ENCODE results near the gene CDC42EP3.

The CDC42EP3 gene

DNA sequence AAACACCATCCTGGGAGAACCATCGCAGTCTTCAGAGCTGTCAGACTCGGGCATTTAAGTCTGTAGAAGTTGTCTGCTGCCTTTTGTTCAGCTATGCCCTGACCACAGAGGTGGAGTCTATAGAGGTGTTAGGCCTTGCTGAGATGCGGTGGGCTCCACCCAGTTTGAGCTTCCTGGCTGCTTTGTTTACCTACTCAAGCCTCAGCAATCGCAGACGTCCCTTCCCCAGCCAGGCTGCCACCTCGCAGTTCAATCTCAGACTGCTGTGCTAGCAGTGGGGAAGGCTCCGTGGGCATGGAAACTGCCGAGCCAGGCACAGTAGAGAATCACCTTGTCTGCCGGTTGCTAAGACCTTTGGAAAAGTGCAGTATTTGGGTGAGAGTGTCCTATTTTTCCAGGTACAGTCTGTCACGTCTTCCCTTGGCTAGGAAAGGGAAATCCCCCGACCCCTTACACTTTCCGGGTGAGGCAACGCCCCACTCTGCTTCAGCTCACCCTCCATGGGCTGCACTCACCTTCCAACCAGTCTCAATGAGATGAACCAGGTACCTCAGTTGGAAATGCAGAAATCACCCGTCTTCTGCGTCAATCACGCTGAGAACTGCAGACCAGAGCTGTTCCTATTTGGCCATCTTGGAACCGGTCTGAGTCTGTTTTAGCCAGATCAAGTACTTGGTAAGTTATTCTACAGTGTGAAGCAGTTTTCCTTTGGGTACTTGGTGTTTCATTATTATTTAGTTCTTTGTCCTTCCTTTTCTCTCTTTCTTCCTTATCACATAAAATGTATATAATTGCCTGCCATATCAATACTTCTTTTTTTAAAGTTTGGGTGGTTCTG, 71.5 kb downstream of the CDC42EP3 start:
- H3K4me3 ChIP-seq (ENCODE audit: low read depth, low read length), result no peak overlapping the region
- TF ChIP-seq, protein P1, sequence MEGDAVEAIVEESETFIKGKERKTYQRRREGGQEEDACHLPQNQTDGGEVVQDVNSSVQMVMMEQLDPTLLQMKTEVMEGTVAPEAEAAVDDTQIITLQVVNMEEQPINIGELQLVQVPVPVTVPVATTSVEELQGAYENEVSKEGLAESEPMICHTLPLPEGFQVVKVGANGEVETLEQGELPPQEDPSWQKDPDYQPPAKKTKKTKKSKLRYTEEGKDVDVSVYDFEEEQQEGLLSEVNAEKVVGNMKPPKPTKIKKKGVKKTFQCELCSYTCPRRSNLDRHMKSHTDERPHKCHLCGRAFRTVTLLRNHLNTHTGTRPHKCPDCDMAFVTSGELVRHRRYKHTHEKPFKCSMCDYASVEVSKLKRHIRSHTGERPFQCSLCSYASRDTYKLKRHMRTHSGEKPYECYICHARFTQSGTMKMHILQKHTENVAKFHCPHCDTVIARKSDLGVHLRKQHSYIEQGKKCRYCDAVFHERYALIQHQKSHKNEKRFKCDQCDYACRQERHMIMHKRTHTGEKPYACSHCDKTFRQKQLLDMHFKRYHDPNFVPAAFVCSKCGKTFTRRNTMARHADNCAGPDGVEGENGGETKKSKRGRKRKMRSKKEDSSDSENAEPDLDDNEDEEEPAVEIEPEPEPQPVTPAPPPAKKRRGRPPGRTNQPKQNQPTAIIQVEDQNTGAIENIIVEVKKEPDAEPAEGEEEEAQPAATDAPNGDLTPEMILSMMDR (IDR thresholded peaks at IDR 0.05; ENCODE audit: low read depth, low read length), result no peak

DNA sequence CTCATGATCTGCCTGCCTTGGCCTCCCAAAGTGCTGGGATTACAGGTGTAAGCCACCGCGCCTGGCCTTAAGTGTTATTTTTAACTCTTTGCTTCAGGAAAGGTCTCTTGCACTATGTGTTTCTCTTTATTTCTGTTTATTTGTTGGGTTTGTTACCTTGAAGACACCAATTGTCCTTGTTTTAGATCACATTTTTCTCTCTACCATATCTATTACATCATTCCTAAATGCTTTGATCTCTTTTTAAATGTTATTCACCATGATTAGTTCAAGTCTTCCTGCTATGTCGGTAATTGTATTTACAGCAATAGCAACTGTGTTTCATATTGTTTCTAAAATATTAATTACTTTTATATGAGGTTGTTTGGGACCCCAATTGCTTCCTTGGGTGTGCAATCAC, 77.7 kb downstream of the CDC42EP3 start:
- TF ChIP-seq, protein P1 (IDR thresholded peaks at IDR 0.05; ENCODE audit: low read depth, low read length), result no peak
- H3K4me3 ChIP-seq (ENCODE audit: low read depth, low read length), result no peak overlapping the region

- no peak overlapping the region for H3K4me3 ChIP-seq (ENCODE audit: low read depth, low read length)
- TF ChIP-seq, protein P1 (IDR thresholded peaks at IDR 0.05; ENCODE audit: low read depth, low read length), result no peak
These were observed 78.4 kb downstream of the CDC42EP3 start for GRCh38 chr2:37593024-37593423.

All from WI38 (cell line).